C4-2B (cell line): ENCODE results near the gene PIGB.

ENCODE experiments used
- H3K27ac ChIP-seq: fragments of 450-650 bp; 2 replicates; pipeline ENCODE4 v1.5.1; 2017
- CTCF ChIP-seq: fragments of 450-650 bp; conservative IDR thresholded peaks from 2 replicates; pipeline ENCODE4 v1.5.1; 2017; ENCODE audit warnings: mild to moderate bottlenecking
- ZFX ChIP-seq: fragments of 450-650 bp; IDR thresholded peaks from 2 replicates; pipeline ENCODE4 v1.6.1; 2017

PIGB gene

GRCh38 chr15:55344206-55344605 is 25.2 kb downstream of the PIGB start:
- TF ChIP-seq ZFX = no peak

DNA sequence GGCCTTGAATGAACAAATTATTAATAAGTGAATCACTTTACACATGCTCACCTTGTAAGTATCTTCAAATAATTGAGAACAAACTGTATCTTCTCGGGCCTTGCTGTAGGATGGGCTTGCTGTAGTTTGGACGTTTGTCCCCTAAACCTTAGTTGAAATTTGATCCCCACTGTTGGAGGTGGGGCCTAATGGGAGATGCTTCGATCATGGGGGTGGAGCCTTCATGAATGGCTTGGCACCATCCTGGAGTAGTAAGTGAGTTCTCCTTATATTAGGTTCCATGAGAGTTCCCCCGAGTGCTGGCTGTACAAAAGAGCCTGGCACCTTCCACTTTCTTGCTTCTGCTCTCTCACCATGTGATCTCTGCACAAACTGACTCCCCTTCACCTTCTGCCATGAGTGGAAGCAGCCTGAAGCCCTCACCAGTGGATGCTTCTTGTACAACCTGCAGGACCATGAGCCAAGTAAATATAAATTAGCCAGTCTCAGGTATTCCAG is 29.3 kb downstream of the PIGB start:
- H3K27ac ChIP-seq = no peak overlapping the region
- TF ChIP-seq CTCF (no peak), ZFX (no peak)

More at GRCh38 chr15:55344206-55344605, 25.2 kb downstream of the PIGB start:
- no peak overlapping the region for H3K27ac ChIP-seq

DNA sequence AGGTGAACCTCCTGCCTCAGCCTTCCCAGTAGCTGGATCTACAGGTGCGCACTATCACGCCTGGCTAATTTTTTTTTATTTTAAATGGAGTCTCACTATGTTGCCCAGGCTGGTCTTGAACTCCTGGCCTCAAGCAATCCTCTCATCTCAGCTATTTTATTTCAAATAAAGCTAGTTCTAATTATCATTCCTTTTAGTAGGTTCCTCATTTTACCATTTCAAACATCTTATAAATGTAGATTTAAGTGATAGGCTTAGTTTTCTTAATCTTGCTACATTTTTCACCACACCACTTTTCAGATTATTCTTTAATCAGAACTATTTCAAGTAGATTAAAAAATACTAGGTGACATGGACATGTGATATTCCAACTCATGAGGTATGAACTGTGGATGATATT is 30.3 kb downstream of the PIGB start:
- H3K27ac ChIP-seq = no peak overlapping the region
- no peak for TF ChIP-seq CTCF
- TF ChIP-seq ZFX = no peak

GRCh38 chr15:55353025-55353424 is 34.0 kb downstream of the PIGB start:
- TF ChIP-seq ZFX (no peak), CTCF (no peak)
- no peak overlapping the region for H3K27ac ChIP-seq

DNA sequence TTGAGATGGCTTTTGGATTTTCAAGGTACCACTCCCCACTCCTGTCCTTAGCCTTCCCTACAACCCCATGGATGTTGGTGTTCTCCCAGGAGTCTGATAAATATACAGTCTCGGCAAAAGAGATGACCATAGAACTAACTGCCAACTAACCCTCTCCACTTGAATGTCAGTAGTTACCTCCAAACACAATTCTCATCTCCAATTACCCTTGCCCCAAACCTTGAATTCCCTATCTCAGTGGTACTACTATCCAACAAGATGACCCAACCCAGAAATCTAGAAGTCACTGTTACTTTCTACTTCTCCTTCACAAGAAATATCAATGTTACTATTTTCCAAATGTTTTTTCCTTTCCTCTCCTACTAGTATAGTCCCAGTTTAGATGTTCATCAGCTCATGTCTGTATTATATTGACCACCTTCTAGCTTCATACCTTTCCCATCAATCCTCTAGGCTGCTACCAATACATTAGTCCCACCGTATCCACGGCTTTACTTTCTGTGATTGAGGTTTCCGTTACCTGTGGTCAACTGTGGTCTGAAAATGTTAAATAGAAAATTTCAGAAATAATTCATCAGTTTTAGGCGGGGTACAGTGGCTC is 38.1 kb downstream of the PIGB start:
- TF ChIP-seq CTCF (no peak), ZFX (no peak)
- H3K27ac ChIP-seq = no peak overlapping the region

GRCh38 chr15:55357774-55358173 is 38.8 kb downstream of the PIGB start:
- no peak for TF ChIP-seq CTCF
- TF ChIP-seq ZFX = no peak
- H3K27ac ChIP-seq = no peak overlapping the region

GRCh38 chr15:55358471-55358870 is 39.4 kb downstream of the PIGB start:
- TF ChIP-seq ZFX (no peak), CTCF (no peak)
- no peak overlapping the region for H3K27ac ChIP-seq

DNA sequence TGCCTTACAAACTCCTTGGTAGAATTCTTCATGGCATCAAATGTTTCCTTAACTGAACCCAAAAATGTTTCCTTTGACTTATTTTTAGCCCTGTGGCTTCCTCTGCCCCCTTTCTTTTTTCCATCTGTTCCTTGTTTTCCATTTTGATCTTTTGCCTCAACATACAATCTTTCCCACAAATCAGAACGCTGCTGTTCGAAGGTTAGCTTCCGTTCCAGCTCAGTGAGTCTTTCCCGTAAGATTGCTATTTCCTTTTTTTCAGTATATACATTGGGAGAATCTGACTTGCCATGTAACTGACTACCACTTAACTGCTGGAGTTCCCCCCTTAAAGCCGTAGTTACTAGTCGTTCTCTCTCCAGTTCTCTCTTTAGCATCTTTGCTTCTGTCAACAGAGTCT is 41.2 kb downstream of the PIGB start:
- H3K27ac ChIP-seq = no peak overlapping the region
- TF ChIP-seq CTCF = no peak
